Skin epidermis (tissue), 12 donors: ENCODE data around the gene PSMD8.
"Not testable (repeated sequence)": the region's sequence is repeated elsewhere in the genome, so short reads cannot be mapped to it uniquely, and the experiment has no call there.

Source experiments
- H3K27ac ChIP-seq, 21 experiments: fragments of 200-600 bp; sonication (generic) in 11 of 21; one replicate each; pipeline ENCODE4 v1.5.0; 2020; ENCODE audit warnings: mild to moderate bottlenecking in 3 of 21, inconsistent platforms in 2 of 21, moderate library complexity in 2 of 21
- H3K4me3 ChIP-seq, 7 experiments: fragments of 200-600 bp; sonication (generic) in 2 of 7; one replicate each; pipeline ENCODE4 v1.5.0; 2020; ENCODE audit warnings: inconsistent platforms in 2 of 7, mild to moderate bottlenecking in 2 of 7, moderate library complexity in 1 of 7

PSMD8 gene

DNA sequence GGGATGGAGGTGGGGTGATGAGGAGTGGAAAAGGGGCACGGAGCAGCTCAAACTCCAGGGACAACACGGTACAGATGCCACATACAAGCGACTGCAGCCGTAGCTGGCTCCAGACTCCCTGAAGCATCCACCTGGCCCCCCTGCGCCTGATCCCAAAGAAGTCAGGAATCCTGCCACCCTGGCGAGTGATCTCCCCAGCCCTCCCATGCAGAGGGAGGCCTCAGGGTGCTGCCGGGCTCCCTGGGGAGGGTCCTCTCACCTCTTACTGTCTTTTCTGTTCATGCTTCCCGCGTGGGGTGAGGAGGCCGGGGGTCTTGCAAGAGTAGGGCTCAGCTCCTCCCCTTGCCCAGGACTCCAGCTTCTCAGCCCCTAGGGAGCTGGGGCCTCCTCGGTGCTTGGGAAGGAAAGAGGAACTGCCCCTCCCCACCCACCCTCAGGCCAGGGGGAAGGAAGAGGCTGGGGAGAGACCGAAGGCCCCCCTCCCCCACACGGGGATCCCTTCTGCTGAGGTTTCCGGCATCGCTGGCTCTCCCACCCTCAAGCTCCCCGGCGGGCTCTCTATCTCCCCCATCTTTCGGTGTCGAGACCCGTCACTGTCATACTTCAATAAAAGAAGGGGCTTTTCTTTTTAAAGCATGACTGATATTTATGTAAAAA, 51.6 kb downstream of the PSMD8 start, which contains the start of gene RASGRP4:
RASGRP4 (minus strand) TSS at position 410 of the 657 bp plus-strand sequence; CDS start at position 282, 128 bp downstream.
- peak within 1 kb of the TSS in 17 of 21 experiments; percentile 4 to 88 (median 54) for H3K27ac ChIP-seq
- peak within 1 kb of the TSS in 4 of 7 experiments; percentile 11 to 35 (median 26) for H3K4me3 ChIP-seq

DNA sequence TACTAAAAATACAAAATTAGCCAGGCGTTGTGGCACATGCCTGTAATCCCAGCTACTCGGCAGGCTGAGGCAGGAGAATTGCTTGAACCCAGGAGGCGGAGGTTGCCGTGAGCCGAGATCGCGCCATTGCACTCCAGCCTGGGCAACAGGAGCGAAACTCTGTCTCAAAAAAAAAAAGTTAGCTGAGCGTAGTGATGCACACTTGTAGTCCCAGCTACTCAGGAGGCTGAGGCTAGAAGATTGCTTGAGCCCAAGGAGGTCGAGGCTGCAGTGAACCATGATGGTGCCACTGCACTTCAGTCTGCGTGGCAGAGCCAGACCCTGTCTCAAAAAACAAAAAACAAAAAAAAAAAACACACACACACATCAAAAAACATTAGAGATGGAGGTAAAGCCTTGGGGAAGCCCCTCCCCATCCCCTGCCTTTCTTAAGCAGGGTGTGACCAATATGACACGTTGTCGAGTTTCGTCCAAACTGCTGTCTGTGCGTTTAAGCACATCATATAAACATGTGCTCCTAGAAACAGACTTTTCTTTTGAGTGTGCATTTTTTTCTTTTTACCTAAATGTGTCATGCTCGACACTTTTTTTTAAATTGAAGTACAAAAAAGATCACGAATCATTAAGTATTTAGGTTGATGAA, 52.8 kb downstream of the PSMD8 start:
- H3K4me3 ChIP-seq, H3K27ac ChIP-seq: not testable (repeated sequence)

DNA sequence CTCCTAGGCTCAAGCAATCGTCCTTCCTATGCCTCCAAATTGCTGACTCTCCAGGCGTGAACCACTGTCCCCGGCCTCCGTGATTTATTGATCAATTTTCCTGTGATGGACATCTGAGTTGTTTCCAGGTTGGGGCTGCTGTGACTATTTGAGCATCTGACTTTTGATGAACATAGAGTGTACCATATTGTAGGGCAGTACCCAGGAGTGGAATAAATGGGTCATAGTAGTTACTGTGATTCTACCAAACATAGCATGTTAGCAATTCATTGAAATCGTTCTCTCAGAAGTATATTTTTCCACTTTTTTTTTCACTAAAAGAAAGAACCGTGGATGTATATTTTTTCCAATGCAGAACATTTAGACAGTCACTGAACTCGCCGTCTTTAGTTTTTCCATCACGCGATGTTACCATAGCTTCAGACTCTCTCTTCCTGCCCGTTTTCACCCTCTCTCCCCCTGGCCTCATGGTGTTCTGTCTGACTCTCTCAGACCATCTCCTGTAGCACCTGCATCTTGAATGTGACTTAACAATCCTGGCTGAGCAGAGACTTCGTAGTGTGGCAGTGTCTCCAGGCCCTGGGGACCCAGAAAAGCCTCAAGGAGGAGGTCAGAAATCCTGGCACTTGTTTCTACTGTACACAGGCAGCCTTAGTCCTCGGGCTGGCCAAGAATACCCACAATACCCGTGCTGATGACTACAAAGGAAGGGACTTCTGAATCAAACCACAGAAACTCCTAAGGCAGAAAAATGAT, 54.9 kb downstream of the PSMD8 start:
- no peak overlapping the region for H3K27ac ChIP-seq
- H3K4me3 ChIP-seq = no peak overlapping the region

DNA sequence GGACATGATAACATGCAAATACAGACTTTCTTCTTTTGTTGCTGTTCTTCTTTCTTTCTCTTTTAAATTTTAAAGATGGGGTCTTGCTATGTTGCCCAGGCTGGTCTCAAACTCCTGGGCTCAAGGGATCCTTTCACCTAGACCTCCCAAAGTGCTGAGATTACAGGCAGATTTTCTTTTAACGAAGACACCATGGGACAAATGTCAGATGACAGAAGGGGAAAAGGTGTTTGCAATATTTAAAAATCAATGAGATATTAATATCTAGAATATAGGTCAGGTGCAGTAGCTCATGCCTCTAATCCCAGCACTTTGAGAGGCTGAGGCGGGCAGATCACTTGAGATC, 55.4 kb downstream of the PSMD8 start:
- Histone ChIP-seq H3K27ac (no peak overlapping the region), H3K4me3 (no peak overlapping the region)

- Histone ChIP-seq H3K27ac (no peak overlapping the region), H3K4me3 (no peak overlapping the region)
These were observed 56.6 kb downstream of the PSMD8 start for GRCh38 chr19:38430931-38431330.

DNA sequence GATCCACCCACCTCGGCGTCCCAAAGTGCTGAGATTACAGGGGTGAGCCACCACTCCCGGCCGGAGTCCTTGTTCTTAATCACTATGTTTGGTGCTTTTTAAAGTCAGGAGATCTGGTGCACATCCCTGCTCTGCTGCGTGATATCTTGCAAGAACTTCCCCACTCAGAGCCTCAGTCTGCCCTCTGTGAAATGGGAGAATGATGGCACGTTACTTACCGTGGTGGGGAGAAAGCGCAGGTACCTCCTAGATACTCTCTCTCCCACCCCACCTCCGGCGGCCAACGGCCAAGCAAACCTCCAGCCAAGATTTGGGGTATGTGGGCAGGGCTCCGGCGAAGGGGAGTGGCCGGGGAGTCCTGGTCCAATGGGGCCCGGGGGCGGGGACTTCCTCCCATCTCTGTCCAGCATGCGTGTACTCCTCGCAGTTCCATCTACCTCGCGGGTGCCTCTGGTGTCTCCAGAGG, 58.9 kb downstream of the PSMD8 start, which contains the start of gene RYR1:
RYR1 (plus strand) TSS at position 424 of the 466 bp plus-strand sequence. CDS start 139 bp downstream, outside the sequence.
- peak within 1 kb of the TSS in 1 of 7 experiments; percentile 16 for H3K4me3 ChIP-seq
- H3K27ac ChIP-seq = no peak within 1 kb of the TSS
